Ovary (tissue), 3 donors: Measurements from ENCODE around the gene TBC1D5.

ENCODE experiments used
- EP300 ChIP-seq: sonication (generic); formaldehyde crosslinking; IDR thresholded peaks from one replicate; pipeline ENCODE4 v1.6.1; 2017; ENCODE audit warnings: antibody characterized with exemption
- POLR2A ChIP-seq: fragments of 450-650 bp; IDR thresholded peaks from one replicate; pipeline ENCODE4 v1.6.1; 2017; ENCODE audit warnings: antibody characterized with exemption, mild to moderate bottlenecking, moderate library complexity
- TF ChIP-seq, protein P1 (sequence below), 3 donors: fragments of 450-650 bp in 2 of 3; fragments of 200-600 bp in 1 of 3; IDR thresholded peaks; one replicate each; pipeline versions ENCODE4 v1.5.1 to v1.8.0; 2016 to 2022; ENCODE audit warnings: antibody characterized with exemption in 3 of 3, mild to moderate bottlenecking in 1 of 3
- donor health status: DM: no; HTN: no; CAD: no.

DNA sequence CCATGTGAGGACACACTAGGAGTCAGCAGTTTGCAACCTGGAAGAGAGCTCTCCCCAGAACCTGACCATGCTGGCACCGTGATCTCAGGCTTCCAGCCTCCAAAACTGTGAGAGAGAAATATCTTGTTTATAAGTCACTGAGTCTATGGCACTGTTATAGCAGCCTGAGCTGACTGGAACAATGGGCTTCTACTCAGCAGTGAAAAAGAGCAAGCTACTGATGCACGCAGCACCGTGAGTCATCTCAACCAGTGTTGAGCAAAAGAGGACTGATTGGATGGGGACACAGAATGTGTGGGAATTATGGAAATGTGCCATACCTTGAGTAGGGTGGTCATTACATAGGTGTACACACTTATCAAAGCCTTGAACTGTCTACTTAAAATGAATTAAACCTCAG is 627.2 kb downstream of the TBC1D5 start:
- TF ChIP-seq, protein P1, sequence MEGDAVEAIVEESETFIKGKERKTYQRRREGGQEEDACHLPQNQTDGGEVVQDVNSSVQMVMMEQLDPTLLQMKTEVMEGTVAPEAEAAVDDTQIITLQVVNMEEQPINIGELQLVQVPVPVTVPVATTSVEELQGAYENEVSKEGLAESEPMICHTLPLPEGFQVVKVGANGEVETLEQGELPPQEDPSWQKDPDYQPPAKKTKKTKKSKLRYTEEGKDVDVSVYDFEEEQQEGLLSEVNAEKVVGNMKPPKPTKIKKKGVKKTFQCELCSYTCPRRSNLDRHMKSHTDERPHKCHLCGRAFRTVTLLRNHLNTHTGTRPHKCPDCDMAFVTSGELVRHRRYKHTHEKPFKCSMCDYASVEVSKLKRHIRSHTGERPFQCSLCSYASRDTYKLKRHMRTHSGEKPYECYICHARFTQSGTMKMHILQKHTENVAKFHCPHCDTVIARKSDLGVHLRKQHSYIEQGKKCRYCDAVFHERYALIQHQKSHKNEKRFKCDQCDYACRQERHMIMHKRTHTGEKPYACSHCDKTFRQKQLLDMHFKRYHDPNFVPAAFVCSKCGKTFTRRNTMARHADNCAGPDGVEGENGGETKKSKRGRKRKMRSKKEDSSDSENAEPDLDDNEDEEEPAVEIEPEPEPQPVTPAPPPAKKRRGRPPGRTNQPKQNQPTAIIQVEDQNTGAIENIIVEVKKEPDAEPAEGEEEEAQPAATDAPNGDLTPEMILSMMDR (IDR thresholded peaks at IDR 0.05), result no peak
- TF ChIP-seq EP300 (no peak), POLR2A (no peak)
